IPS DF 6.9 (cell line): Measurements from ENCODE around the gene RNF169.

Experiments
- DNase-seq: peaks from one replicate; pipeline ENCODE4 v3.0.0-alpha.2; 2013; ENCODE audit warnings: low read depth, low spot score
- H3K27ac ChIP-seq: one replicate; pipeline ENCODE4 v1.5.1; 2013; ENCODE audit warnings: low read length, control low read depth
- H3K27me3 ChIP-seq: 2 replicates; pipeline ENCODE4 v1.6.1; 2013; ENCODE audit warnings: mild to moderate bottlenecking, low read length; ENCODE audit not compliant: control insufficient read depth, insufficient read depth
- H3K36me3 ChIP-seq: 2 replicates; pipeline ENCODE4 v1.6.1; 2013; ENCODE audit warnings: low read length; ENCODE audit not compliant: control insufficient read depth, insufficient read depth
- H3K4me1 ChIP-seq: 2 replicates; pipeline ENCODE4 v1.6.1; 2013; ENCODE audit warnings: low read length; ENCODE audit not compliant: control insufficient read depth, insufficient read depth
- H3K4me3 ChIP-seq: 2 replicates; pipeline ENCODE4 v1.5.1; 2013; ENCODE audit warnings: mild to moderate bottlenecking, low read length
- H3K9me3 ChIP-seq: 2 replicates; pipeline ENCODE4 v1.6.1; 2013; ENCODE audit warnings: low read length, inconsistent platforms; ENCODE audit not compliant: control insufficient read depth, insufficient read depth
- WGBS: extraction: QIAGEN DNeasy Blood & Tissue Kit; methylation state at CpG from one replicate; pipeline ENCODE4 v1.1.7; 2013; ENCODE audit warnings: mixed read lengths, missing lambda C conversion rate; ENCODE audit not compliant: insufficient read length, insufficient coverage; 5-methylcytosine and 5-hydroxymethylcytosine counted together

RNF169 gene

DNA sequence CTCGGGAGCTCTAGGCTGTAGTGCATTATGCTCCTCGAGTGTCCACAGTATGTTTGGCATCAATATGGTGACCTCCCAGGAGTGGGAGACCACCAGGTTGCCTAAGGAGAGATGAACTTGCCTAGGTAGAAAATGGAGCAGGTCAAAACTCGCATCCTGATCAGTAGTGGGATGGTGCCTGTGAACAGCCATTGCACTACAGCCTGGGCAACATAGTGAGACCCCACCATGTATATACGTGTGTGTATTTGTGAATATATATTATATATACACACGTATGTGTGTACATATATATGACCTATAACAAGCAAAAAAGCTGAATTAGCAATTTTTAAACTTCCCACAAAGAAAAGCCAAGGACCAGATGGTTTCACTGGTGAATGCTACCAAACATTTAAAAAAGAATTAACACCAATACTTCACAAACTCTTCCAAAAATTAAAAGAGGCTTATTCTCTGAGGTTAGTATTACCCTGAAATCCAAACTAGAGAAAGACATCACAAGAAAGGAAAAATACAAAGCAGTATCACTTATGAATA, 97.4 kb downstream of the RNF169 start:
- no peaks in the 10 kb centered on the region for H3K27me3 ChIP-seq
- DNase-seq: no peak
- peaks cover 8% of the 10 kb centered on the region; the same call in 1 of the 2 replicates for H3K36me3 ChIP-seq
- peaks cover 4% of the 10 kb centered on the region; the same call in 1 of the 2 replicates for H3K4me1 ChIP-seq
- no peaks in the 10 kb centered on the region for H3K9me3 ChIP-seq
- no peak overlapping the region for H3K27ac ChIP-seq
- no peak overlapping the region for H3K4me3 ChIP-seq
- WGBS: no CpG with 5 or more reads among the region's 5 CpGs

DNA sequence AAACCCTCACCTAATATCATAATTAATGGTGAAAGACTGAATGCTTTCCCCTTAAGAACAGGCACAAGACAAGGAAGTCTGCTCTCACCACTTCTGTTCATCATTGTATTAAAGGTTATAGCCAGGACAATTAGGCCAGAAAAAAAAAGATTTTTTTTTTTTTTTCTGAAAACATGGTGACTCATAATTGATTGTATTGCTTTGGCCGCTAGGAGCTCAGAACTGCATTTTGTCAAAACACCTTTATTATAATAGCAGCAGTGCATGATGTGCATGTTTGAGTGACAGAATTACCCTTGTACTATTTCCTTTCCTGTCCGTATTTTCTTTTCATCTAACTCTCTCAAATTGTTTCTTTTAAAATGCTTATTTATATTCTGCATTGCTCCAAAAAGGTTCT, 98.1 kb downstream of the RNF169 start:
- Histone ChIP-seq H3K9me3 (no peaks in the 10 kb centered on the region), H3K27ac (no peak overlapping the region), H3K36me3 (peaks cover 8% of the 10 kb centered on the region; the same call in 1 of the 2 replicates), H3K4me1 (peaks cover 4% of the 10 kb centered on the region; the same call in 1 of the 2 replicates), H3K4me3 (no peak overlapping the region), H3K27me3 (no peaks in the 10 kb centered on the region)
- no CpG with 5 or more reads among the region's 2 CpGs for WGBS
- no peak for DNase-seq

DNA sequence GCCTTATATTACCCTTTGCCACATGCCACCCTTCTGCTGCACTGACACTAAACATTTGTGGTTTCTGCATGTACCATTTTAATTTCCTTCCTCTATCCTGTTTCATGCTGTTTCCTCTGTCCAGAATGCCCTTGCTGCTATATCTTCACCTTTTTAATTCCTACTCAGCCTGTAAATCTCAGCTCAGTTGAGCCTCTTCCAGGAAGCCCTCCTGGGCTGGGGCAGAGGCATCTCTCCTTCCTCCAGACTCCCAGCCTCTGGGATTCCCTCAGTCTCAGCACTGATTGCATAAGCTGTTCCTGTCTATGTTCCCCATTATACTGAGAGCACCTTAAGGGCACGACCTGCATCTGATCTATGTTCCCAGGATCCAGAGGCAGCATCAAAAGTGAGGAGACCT, 98.7 kb downstream of the RNF169 start:
- Histone ChIP-seq H3K4me1 (peaks cover 4% of the 10 kb centered on the region; the same call in 1 of the 2 replicates), H3K9me3 (no peaks in the 10 kb centered on the region), H3K27me3 (no peaks in the 10 kb centered on the region), H3K4me3 (no peak overlapping the region), H3K36me3 (peaks cover 8% of the 10 kb centered on the region; the same call in 1 of the 2 replicates), H3K27ac (no peak overlapping the region)
- no CpG with 5 or more reads among the region's 1 CpG for WGBS
- no peak for DNase-seq

DNA sequence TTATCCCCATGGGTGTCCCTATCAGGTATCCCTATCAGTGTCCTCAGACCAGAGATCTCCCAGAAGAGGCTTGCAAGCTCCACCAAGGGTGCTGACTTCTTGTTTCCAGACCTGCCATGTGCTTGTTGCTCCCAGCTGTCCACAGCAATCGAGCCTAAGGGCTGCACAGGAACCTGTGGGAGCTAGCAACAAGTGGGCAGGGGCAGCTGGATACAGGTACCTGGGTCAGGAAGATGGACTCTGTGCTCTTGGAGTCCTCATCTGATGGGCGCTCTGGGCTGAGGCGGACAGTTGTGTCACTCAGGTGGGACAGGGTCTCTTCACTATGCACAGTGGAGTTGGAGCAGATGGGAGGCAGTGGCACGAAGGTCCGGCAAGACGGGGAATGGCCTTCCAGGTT, 99.2 kb downstream of the RNF169 start:
- no peaks in the 10 kb centered on the region for H3K9me3 ChIP-seq
- peaks cover 4% of the 10 kb centered on the region; the same call in 1 of the 2 replicates for H3K4me1 ChIP-seq
- no peak for DNase-seq
- no peaks in the 10 kb centered on the region for H3K27me3 ChIP-seq
- H3K4me3 ChIP-seq: no peak overlapping the region
- H3K36me3 ChIP-seq: peaks cover 5% of the 10 kb centered on the region; the same call in 1 of the 2 replicates
- H3K27ac ChIP-seq: no peak overlapping the region
- no CpG with 5 or more reads among the region's 6 CpGs for WGBS

DNA sequence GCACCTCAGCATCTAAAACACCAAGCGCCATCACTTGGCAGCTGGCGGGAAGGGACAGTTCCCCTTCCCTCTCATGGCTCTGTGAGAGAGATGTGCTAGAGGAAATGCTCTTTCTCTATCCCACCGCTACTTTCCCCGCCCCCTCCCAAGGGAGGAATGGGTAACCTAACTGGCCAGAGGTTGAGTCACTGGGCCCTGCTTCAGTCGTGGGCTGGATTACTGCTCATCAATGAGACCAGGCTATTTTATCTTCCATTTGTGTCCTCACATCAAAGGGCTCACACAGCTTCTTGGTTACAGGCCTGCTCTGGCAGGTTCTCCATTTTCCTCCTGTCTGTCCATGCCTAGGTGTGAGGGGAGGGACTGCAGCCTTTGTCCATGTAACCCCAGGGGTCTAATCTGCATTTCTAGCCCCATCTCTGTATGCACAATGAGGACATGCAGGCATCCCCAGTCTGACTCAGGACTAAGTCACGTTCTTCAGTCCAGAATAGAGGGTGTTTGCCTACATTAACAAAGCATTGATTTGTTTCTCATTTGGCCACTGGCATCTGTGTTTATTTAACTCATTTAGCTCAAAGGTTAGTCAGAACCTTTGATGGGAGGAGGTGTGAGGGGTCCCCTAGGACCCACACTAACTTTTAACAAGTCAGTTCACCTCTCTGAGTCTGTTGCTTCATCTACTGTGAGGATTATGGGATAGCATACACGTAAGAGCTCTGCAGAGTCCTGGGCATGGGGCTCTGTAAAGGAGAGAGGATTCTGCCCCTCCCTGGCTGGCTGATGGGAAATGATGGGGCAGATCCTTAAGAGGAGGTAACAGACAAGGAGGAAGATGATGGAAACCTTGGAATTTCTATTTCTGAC, 101.1 kb downstream of the RNF169 start:
- peaks cover 4% of the 10 kb centered on the region; the same call in 1 of the 2 replicates for H3K4me1 ChIP-seq
- H3K4me3 ChIP-seq: no peak overlapping the region
- WGBS: no CpG with 5 or more reads among the region's 7 CpGs
- H3K27ac ChIP-seq: no peak overlapping the region
- DNase-seq: peak; percentile 35
- H3K27me3 ChIP-seq: no peaks in the 10 kb centered on the region
- no peaks in the 10 kb centered on the region for H3K9me3 ChIP-seq
- H3K36me3 ChIP-seq: peaks cover 2% of the 10 kb centered on the region; the same call in 1 of the 2 replicates

DNA sequence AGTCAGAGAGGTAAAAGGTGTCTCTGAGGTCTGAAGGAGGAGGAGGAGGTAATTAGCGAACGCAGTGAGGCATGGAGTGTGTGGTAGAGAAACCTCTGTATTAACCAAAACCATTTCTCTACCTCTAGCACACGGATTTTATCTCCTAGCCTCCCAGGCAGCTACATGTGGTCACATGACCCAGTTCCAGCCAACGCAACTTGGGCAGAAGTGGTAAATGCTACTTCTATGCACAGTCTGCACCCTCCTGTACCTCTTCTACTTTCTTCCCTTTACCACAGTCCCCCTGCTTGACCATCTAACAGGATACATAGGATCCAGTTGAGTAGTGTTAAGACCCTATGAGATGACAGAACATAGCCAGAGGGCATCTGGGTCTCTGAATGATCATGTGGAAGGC, 104.6 kb downstream of the RNF169 start:
- no peak for DNase-seq
- no CpG with 5 or more reads among the region's 4 CpGs for WGBS
- no peaks in the 10 kb centered on the region for H3K36me3 ChIP-seq

DNA sequence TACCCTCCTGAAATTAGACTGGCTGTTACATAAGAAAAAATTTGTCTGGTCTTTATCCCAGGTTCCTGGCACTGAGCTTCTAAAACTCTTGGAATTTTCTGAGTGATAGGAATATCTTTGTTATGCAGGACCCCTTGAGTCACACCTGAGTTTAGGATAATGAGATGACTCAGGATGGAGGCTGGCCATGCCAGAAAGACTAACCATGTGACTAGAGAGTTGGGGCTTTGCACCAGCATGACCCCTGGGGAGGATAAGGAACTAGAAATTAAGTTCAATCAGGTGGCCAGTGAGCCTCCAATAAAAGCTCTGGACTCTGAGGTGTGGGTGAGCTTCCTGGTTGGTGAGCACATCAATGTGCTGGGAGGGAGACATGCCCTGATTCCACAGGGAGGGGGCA, 112.1 kb downstream of the RNF169 start:
- Histone ChIP-seq H3K4me3 (no peak overlapping the region), H3K36me3 (peaks cover 3% of the 10 kb centered on the region; the same call in 1 of the 2 replicates), H3K27me3 (no peaks in the 10 kb centered on the region), H3K4me1 (no peaks in the 10 kb centered on the region), H3K27ac (no peak overlapping the region), H3K9me3 (peaks cover 5% of the 10 kb centered on the region)
- no peak for DNase-seq

More for the DNA sequence above, 104.6 kb downstream of the RNF169 start:
- H3K4me3 ChIP-seq: no peak overlapping the region
- peaks cover 4% of the 10 kb centered on the region; the same call in 1 of the 2 replicates for H3K4me1 ChIP-seq
- H3K9me3 ChIP-seq: no peaks in the 10 kb centered on the region
- no peak overlapping the region for H3K27ac ChIP-seq
- H3K27me3 ChIP-seq: no peaks in the 10 kb centered on the region

DNA sequence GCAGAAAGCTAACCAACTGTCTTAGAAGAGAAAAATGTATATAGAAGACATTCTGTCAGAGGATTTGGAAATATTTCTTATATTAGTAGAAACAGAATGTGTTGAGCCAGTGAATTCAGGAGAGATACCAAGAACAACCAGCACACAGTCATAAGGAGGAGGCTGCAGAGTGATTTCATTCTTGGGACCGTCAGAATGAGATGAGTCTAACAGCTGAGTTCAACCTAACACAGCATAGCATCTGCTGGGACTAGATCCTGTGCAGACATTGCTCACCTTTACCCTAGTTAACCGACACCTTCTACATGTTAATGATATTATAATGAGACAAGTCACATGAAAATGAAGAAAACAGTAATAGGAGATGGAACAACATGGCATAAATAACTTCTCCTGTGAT, 114.8 kb downstream of the RNF169 start:
- Histone ChIP-seq H3K27ac (no peak overlapping the region), H3K4me1 (no peaks in the 10 kb centered on the region), H3K27me3 (no peaks in the 10 kb centered on the region), H3K4me3 (no peak overlapping the region), H3K36me3 (peaks cover 3% of the 10 kb centered on the region; the same call in 1 of the 2 replicates), H3K9me3 (peaks cover 5% of the 10 kb centered on the region)
- no CpG with 5 or more reads among the region's 2 CpGs for WGBS
- no peak for DNase-seq

DNA sequence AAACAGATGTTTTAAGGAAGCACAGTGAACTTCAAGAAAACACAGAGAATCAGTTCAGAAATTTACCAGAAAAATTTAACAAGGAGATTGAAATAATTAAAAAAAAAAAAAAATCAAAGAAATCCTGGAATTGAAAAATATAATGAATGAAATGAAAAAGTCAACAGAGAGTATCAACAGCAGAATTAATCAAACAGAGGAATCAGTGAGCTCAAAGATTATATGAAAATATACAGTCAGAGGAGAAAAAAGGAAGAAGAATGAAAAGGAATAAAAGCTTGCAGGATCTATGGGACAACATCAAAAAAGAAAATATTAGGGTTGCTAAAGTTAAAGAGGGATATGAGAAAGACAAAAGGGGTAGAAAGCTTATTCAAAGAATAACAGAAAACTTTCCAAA, 117.9 kb downstream of the RNF169 start:
- H3K36me3 ChIP-seq: no peaks in the 10 kb centered on the region; the same call in 1 of the 2 replicates
- H3K9me3 ChIP-seq: no peaks in the 10 kb centered on the region; the same call in none of the 2 replicates
- no peak overlapping the region for H3K27ac ChIP-seq
- no peaks in the 10 kb centered on the region for H3K4me1 ChIP-seq
- DNase-seq: no peak
- H3K27me3 ChIP-seq: no peaks in the 10 kb centered on the region
- no peak overlapping the region for H3K4me3 ChIP-seq

DNA sequence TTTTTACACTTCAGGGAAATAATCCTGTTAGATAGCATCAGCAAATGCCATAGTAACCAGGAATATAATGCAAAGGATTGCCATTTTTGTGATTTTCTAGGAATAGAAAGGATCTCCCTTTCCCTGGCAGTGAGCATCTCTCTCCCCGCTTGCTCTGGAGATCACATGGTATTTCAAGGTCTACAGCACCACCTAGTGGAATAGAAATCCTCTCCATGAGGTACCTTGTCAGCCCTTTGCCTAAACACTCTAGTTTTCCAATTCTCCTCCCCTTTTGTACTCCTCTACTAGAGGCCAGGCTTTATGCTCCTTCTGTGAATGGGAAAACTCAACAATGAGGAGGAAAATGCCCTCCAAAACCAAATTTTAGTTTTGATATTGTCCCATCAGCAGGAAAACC, 121.8 kb downstream of the RNF169 start:
- Histone ChIP-seq H3K9me3 (no peaks in the 10 kb centered on the region; the same call in 1 of the 2 replicates), H3K4me3 (no peak overlapping the region), H3K4me1 (no peaks in the 10 kb centered on the region), H3K27ac (no peak overlapping the region), H3K27me3 (no peaks in the 10 kb centered on the region), H3K36me3 (no peaks in the 10 kb centered on the region)
- no peak for DNase-seq
- no CpG with 5 or more reads among the region's 1 CpG for WGBS
